ENCODE measurements around the gene APOO. TPM values are rescaled to one million over a fixed set of nuclear protein-coding genes. Genes with fewer than 3 reads are reported as not detected.
"Not testable (repeated sequence)": the region's sequence is repeated elsewhere in the genome, so short reads cannot be mapped to it uniquely, and the experiment has no call there.

APOO gene
- total RNA-seq, 1 experiment from 2014 or later: 72.0 TPM

DNA sequence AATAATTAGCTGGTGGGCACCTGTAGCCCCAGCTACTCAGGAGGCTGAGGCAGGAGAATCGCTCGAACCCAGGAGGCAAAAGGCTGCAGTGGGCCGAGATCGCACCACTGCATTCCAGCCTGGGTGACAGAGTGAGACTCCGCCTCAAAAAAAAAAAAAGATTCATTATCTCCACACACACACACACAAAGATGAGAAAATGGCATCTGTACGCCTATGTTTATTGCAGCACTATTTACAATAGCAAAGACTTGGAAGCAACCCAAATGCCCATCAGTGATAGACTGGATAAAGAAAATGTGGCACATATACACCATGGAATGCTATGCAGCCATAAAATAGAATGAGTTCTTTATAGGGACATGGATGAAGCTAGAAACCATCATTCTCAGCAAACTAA, 12.7 kb downstream of the APOO start:
- H3K4me3 ChIP-seq (ENCODE audit: insufficient read depth, low read depth, low read length); H3K27me3 ChIP-seq (ENCODE audit: control insufficient read depth, insufficient read depth, low read length): not testable (repeated sequence)

DNA sequence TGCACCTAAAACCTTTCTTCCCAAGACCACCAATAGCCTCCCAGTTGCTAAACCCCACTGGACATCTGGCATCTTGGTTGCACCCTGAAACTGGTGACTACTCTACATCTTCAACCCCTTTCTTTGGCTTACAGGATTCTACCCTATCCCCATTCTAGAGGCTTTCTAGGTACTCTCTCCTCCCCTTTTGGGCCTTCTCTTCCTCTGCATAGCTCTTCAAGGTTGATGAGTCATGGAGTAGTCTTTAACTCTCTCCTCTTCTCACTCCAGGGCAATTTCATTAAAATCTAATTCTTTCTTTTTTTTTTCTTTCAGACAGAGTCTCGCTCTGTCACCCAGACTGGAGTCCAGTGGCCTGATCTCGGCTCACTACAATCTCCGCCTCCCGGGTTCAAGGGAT, 16.8 kb downstream of the APOO start:
- Histone ChIP-seq H3K27me3 (ENCODE audit: control insufficient read depth, insufficient read depth, low read length) (no peaks in the 10 kb centered on the region), H3K4me3 (ENCODE audit: insufficient read depth, low read depth, low read length) (no peak overlapping the region), H3K36me3 (replicated peaks; ENCODE audit: control insufficient read depth, insufficient read depth, low read length) (no peaks in the 10 kb centered on the region)
- DNase-seq: peak; percentile 22

More for the DNA sequence above, 12.7 kb downstream of the APOO start:
- H3K36me3 ChIP-seq (replicated peaks; ENCODE audit: control insufficient read depth, insufficient read depth, low read length); DNase-seq: not testable (repeated sequence)

DNA sequence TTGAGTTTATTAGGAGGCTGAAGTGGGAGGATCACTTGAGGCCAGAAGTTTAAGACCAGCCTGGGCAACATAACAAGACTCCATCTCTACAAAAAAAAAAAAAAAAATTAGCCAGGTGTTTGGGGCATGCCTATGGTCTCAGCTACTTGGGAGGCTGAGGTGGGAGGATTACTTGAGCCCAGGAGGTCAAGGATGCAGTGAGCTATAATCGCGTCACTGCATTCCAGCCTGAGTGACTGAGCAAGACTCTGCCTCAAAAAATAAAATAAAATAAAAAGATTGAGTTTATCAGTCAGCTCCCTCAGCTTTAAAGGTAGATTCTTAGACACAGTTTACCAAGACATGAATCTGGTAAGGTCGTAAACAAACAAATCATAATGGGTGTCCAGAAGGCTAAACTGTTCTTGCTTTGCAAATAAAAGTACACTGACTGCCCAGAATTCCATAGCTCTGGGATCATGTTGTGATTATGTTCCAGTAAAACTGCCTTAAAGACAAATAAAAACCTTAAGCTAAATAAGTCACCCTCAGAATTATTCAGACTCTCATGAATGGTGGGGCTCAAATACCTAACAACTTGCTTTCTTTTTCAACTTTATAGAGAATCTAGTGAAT, 18.7 kb downstream of the APOO start:
- no peaks in the 10 kb centered on the region for H3K27me3 ChIP-seq (ENCODE audit: control insufficient read depth, insufficient read depth, low read length)
- no peak overlapping the region for H3K4me3 ChIP-seq (ENCODE audit: insufficient read depth, low read depth, low read length)
- DNase-seq: no peak

DNA sequence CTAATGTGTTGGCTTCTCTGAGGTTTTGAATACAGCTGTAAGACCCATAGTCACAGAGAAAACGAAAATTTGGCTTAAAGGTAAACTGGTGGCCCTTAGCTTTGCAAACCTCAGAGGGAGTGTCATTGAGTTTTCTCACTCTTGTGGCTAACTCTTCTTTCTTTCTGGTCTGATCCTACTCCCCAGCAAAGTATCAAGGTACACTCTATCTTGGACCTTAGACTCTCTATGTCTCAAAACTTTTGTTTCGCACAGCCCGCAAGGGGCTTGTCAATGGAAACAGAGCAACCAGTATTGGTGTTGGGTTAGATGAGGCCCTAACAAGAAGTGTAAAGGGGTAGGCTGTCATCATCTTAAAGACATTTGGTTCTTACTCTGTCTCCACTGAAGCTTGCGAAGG, 19.8 kb downstream of the APOO start:
- H3K4me3 ChIP-seq (ENCODE audit: insufficient read depth, low read depth, low read length): no peak overlapping the region
- no peaks in the 10 kb centered on the region for H3K36me3 ChIP-seq (replicated peaks; ENCODE audit: control insufficient read depth, insufficient read depth, low read length)
- DNase-seq: no peak
- no peaks in the 10 kb centered on the region for H3K27me3 ChIP-seq (ENCODE audit: control insufficient read depth, insufficient read depth, low read length)

More for the DNA sequence above, 18.7 kb downstream of the APOO start:
- no peaks in the 10 kb centered on the region for H3K36me3 ChIP-seq (replicated peaks; ENCODE audit: control insufficient read depth, insufficient read depth, low read length)

DNA sequence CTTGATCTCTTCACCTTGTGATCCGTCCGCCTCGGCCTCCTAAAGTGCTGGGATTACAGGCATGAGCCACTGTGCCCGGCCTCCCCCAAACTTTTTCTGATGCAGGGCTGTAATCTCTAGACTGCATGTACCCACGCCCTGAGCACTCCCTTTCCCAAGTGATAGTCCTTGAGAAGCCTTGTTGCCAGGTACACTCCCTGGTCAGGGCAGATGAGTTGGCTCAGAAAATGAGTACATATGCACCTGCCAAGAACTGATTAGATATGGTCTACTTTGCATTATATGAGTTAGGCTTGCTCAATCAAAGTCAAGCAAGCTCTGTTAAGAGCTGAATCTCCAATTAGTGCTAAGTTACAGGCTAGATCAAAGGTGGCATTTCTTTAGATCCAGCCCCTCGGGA, 20.3 kb downstream of the APOO start:
- no peak for DNase-seq
- no peaks in the 10 kb centered on the region for H3K27me3 ChIP-seq (ENCODE audit: control insufficient read depth, insufficient read depth, low read length)
- H3K4me3 ChIP-seq (ENCODE audit: insufficient read depth, low read depth, low read length): no peak overlapping the region
- H3K36me3 ChIP-seq (replicated peaks; ENCODE audit: control insufficient read depth, insufficient read depth, low read length): no peaks in the 10 kb centered on the region

DNA sequence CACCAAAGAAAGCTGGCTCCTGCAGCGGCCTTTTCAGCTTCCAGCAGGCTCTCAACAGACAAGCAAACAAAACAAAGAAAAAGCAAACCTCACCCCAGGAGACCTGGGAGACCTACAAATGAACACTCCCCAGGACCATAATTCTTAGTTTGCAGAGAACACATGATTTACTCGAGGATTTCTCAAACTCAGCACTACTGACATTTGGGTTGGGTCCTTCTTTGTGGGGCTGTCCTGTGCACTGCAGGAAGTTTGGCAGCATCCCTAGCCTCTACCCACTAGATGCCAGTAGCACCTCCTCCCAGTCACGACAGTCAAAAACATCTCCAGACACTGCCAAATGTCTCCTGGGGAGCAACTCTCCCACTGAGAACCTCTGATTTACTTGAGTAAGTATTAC, 21.9 kb downstream of the APOO start:
- DNase-seq: peak; percentile 37

DNA sequence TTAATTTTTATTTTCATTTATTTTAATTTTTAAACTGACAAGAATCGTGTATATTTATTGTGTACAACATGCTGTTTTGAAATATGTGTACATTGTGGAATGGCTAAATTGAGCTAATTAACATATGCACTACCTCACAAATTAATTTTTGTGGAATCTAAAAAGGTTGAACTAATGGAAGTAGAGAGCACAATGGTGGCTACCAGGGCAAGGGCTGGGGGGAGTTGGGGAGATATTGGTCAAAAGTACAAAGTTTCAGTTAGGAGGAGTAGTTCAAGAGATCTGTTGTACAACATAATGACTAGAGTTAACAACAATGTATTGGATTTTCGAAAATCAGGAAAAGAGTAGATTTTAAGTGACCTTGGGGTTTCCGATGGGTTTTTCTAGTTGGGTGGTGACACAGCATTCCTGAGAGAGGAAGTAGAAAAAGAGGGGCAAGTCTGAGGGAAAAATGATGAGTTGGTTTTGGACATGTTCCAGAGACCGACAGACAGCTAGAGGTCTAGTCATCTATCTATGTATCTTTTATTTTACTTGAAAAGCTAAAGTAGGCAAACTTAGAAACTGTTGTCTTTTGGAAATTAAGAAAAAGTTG, 23.2 kb downstream of the APOO start:
- H3K36me3 ChIP-seq (replicated peaks; ENCODE audit: control insufficient read depth, insufficient read depth, low read length): no peaks in the 10 kb centered on the region
- DNase-seq: no peak
- no peak overlapping the region for H3K4me3 ChIP-seq (ENCODE audit: insufficient read depth, low read depth, low read length)
- H3K27me3 ChIP-seq (ENCODE audit: control insufficient read depth, insufficient read depth, low read length): no peaks in the 10 kb centered on the region

More for the DNA sequence above, 21.9 kb downstream of the APOO start:
- H3K27me3 ChIP-seq (ENCODE audit: control insufficient read depth, insufficient read depth, low read length): no peaks in the 10 kb centered on the region
- no peak overlapping the region for H3K4me3 ChIP-seq (ENCODE audit: insufficient read depth, low read depth, low read length)
- no peaks in the 10 kb centered on the region for H3K36me3 ChIP-seq (replicated peaks; ENCODE audit: control insufficient read depth, insufficient read depth, low read length)

DNA sequence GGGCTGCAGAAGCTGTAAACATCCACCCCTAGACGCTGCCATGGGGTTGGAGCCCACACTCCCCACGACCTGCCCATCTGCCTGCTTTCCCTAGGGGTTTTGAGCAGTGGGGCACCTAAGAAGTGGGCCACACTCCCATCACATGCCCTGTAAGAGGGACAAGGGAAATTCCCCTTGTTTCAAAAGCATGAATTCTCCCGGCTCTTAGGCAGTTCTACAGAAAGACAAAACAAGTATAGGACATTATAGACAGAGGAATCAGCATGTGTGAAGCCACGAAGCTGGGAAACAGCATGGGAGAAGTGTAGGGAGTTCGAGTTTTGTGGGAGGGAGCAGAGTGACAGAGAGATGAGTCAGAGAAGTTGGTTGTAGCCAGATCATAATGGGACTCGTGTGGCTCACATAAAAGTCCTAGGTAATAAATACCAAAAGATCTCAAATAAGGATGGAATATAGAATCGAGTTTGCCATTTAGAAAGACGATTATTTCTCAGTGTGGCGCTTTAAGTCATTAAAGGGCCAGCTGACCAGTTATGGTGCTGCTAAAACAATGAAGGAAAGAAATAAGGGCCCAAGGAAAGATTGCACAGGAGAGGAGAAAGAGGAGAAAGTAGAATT, 23.9 kb downstream of the APOO start:
- no peak overlapping the region for H3K4me3 ChIP-seq (ENCODE audit: insufficient read depth, low read depth, low read length)
- DNase-seq: peak; percentile 63
- no peaks in the 10 kb centered on the region for H3K36me3 ChIP-seq (replicated peaks; ENCODE audit: control insufficient read depth, insufficient read depth, low read length)
- no peaks in the 10 kb centered on the region for H3K27me3 ChIP-seq (ENCODE audit: control insufficient read depth, insufficient read depth, low read length)

DNA sequence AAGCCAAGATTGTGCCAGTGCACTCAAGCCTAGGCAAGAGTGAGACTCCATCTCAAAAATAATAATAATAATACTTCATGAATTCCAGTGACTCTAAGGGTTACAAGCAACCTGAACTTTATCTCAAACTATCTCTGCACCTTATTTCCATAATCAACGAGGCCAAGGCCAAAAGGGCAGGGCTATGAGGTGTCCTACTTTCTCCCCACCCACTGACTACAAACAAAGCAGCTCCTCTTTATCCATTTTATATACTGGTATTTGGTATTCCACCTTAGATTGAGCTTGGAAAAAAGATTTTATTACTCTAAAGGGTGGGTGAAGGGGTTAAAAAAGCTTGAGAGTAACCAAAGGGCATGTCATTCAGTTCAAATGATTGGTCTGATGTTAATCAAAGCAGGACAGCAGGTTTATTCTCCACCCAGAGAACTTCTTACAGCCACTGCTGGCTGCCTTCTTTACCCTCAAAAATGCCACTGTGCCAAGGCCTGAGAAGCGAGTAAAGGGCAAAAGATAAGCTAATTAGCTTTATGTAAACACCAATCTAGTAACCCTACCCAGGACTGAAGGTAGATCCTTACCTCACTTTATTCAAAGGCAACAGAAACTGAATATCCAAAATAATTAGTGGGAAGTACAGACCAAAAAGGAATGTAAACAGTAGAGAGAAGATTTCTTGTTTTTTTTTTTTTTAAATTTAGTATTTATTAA, 28.2 kb downstream of the APOO start:
- no peaks in the 10 kb centered on the region for H3K27me3 ChIP-seq (ENCODE audit: control insufficient read depth, insufficient read depth, low read length)
- H3K36me3 ChIP-seq (replicated peaks; ENCODE audit: control insufficient read depth, insufficient read depth, low read length): peaks cover 2% of the 10 kb centered on the region; the same call in 1 of the 2 replicates
- no peak for DNase-seq
- no peak overlapping the region for H3K4me3 ChIP-seq (ENCODE audit: insufficient read depth, low read depth, low read length)

DNA sequence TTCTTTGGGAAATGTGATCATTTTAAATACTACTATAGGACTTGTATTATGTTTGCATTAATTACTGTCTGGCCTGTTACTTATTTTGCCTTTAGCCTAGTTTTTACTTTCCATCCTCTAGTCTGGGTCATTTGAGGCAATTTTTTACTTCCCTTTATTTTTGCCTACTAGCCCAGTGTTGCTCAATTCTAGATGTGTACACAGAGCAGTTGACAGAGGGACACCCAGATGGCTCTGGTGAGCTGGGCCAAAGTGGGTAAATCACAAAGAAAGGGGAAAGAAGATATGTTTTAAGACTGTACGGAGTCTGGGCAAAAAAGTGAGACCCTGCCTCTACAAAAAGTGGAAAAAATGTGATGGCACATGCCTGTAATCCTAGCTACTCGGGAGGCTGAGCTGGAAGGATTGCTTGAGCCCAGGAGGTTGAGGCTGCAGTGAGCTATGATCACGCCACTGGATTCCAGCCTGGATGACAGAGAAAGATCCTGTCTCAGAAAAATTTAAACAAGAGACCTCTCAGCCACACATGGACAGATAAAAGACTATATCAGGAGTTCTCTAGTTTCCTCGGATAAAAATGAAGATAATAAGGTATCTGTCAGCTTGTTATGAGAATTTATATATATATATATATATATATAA, 35.7 kb downstream of the APOO start:
- Histone ChIP-seq H3K36me3 (replicated peaks; ENCODE audit: control insufficient read depth, insufficient read depth, low read length) (no peaks in the 10 kb centered on the region; the same call in 1 of the 2 replicates), H3K4me3 (ENCODE audit: insufficient read depth, low read depth, low read length) (no peak overlapping the region), H3K27me3 (ENCODE audit: control insufficient read depth, insufficient read depth, low read length) (no peaks in the 10 kb centered on the region)
- no peak for DNase-seq

DNA sequence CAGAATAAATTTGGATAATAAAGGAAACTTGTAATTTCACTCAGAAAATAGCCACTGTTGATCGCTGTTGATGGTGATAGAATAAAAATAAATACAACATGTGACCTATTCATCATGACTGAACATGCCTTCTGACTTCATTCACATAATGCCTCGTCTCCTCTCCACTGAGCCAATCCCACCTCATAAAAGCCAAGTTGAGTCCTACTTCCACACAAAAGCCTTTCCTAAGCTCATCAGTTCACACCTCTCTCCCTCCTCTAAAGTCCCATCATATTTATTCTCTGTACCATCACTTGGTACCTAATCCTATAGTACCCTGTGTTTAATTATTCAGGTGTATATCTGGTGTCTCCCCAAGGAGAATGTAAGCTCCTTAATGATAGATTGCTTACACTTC, 37.7 kb downstream of the APOO start:
- no peak for DNase-seq
- H3K4me3 ChIP-seq (ENCODE audit: insufficient read depth, low read depth, low read length): no peak overlapping the region
- H3K36me3 ChIP-seq (replicated peaks; ENCODE audit: control insufficient read depth, insufficient read depth, low read length): no peaks in the 10 kb centered on the region; the same call in 1 of the 2 replicates
- H3K27me3 ChIP-seq (ENCODE audit: control insufficient read depth, insufficient read depth, low read length): no peaks in the 10 kb centered on the region

DNA sequence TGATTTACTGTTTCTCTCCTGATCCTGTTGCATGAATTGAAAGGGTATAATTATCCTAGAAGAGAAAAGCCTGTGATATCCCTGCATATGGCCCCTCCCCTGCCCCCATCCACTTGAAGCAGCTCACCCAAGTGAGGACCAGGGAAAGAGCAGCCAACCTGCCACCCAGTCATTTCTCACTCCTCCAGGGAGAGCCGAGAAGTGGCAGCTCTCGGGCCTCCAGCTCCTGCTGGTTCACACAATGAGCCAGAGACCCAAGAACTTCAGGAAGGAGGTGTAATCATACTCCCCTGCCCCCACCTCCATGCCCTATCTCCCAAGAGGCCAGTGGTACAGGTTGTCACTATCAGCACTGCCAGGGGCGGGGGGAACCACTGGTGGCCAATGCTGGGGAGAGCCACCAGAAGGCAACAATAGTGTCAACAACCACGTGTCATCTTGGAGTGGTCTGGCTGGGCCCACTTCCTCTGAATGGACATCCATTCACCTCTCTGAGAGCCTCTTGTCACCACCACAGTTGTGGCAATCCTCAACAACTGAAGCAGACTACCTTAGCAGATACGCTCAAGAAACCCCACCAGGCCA, 42.9 kb downstream of the APOO start:
- Histone ChIP-seq H3K36me3 (replicated peaks; ENCODE audit: control insufficient read depth, insufficient read depth, low read length) (no peaks in the 10 kb centered on the region; the same call in none of the 2 replicates), H3K4me3 (ENCODE audit: insufficient read depth, low read depth, low read length) (no peak overlapping the region), H3K27me3 (ENCODE audit: control insufficient read depth, insufficient read depth, low read length) (no peaks in the 10 kb centered on the region)
- DNase-seq: no peak

DNA sequence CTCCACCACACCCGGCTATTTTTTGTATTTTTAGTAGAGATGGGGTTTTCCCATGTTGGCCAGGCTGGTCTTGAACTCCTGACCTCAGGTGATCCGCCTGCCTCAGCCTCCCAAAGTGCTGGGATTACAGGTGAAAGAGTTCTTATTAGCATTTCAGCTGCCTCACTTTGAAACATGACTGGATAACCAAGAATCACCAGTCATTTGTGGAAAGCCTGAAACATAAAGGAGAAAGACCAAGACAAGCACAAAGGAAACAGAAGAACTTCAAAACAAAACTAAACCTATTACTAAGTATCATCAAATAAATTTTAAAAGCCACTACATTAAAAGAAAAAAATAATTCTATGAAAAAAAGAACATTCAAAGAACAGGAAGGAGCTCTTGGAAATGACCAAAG, 45.8 kb downstream of the APOO start:
- DNase-seq; H3K27me3 ChIP-seq (ENCODE audit: control insufficient read depth, insufficient read depth, low read length): not testable (repeated sequence)

DNA sequence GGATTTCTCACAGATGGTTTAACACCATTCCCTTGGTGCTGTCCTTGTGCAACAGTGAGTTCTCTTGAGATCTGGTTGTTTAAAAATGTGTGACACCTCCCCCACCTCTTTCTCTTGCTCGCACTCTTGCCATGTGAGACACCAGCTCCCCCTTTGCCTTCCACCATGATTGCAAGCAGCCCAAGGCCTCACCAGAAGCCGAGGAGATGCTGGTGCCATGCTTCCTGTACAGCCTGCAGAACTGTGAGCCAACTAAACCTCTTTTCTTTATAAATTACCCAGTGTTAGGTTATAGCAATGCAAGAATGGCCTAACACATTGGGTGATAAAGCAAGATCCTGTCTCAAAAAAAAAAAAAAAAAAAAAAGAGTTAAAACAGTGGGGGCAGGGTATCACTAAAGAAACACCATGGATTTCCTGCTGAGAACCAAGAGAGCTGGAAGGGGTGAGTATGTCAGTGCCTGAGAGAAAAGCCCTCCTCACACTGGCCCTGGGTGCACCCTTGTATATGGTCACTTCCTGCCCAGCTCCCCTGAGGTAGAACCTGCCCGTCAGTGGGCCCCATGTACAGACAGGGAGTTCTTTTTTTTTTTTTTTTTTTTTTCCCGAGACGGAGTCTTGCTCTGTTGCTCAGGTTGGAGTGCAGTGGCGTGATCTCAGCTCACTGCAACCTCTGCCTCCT, 46.4 kb downstream of the APOO start:
- DNase-seq: no peak
- Histone ChIP-seq H3K36me3 (replicated peaks; ENCODE audit: control insufficient read depth, insufficient read depth, low read length) (peaks cover 5% of the 10 kb centered on the region), H3K27me3 (ENCODE audit: control insufficient read depth, insufficient read depth, low read length) (no peaks in the 10 kb centered on the region), H3K4me3 (ENCODE audit: insufficient read depth, low read depth, low read length) (no peak overlapping the region)

More for the DNA sequence above, 45.8 kb downstream of the APOO start:
- not testable (repeated sequence) for H3K4me3 ChIP-seq (ENCODE audit: insufficient read depth, low read depth, low read length); H3K36me3 ChIP-seq (replicated peaks; ENCODE audit: control insufficient read depth, insufficient read depth, low read length)

Measured in H7 (cell line).